Adipose tissue (tissue), 3 donors: ENCODE measurements around the gene UBASH3B. TPM values are rescaled to one million over a fixed set of nuclear protein-coding genes. Genes with fewer than 3 reads are reported as not detected.
"Not testable (repeated sequence)": the region's sequence is repeated elsewhere in the genome, so short reads cannot be mapped to it uniquely, and the experiment has no call there.

ENCODE experiments used
- H3K27ac ChIP-seq: one replicate; pipeline ENCODE4 v1.5.1; 2013; ENCODE audit warnings: low read depth, low read length
- WGBS, 3 donors: extraction: QIAGEN DNeasy Blood & Tissue Kit; methylation state at CpG; one replicate each; pipeline ENCODE4 v1.1.7; 2013; 5-methylcytosine and 5-hydroxymethylcytosine counted together
- polyA plus RNA-seq, 3 donors: library from polyadenylated mRNA; stranded (reverse); fragments of 200-250 nt; gene quantifications; one replicate each; pipeline ENCODE4 v1.2.3, GENCODE V29; 2013
- donor health status: healthy with polysubstance abuse.
- donor health status: Bipolar disorder and iron deficiency.
- donor health status: healthy.

The UBASH3B gene
- polyA plus RNA-seq, 3 donors: 1.3 to 14.7 (median 2.4) TPM

GRCh38 chr11:122837528-122838346 is 182.2 kb downstream of the UBASH3B start:
- WGBS, 3 donors: 84 to 90% (median 88%) methylated on average over 4 of the region's 4 CpGs
- no peak overlapping the region for H3K27ac ChIP-seq

GRCh38 chr11:122843281-122844141 is 188.0 kb downstream of the UBASH3B start:
- 40 to 58% (median 54%) methylated on average over 10 of the region's 10 CpGs for WGBS, 3 donors

GRCh38 chr11:122847466-122847865 is 191.9 kb downstream of the UBASH3B start:
- WGBS, 3 donors: 69 to 82% (median 78%) methylated on average over 1 of the region's 1 CpG
- H3K27ac ChIP-seq: no peak overlapping the region

More at GRCh38 chr11:122843281-122844141, 188.0 kb downstream of the UBASH3B start:
- H3K27ac ChIP-seq: no peak overlapping the region

GRCh38 chr11:122848186-122848585 is 192.7 kb downstream of the UBASH3B start:
- 85 to 94% (median 87%) methylated on average over 1 of the region's 1 CpG for WGBS, 3 donors
- H3K27ac ChIP-seq: no peak overlapping the region

- H3K27ac ChIP-seq: no peak overlapping the region
- 56 to 67% (median 66%) methylated on average over 7 of the region's 7 CpGs for WGBS, 3 donors
Observed at GRCh38 chr11:122850076-122850631, 194.6 kb downstream of the UBASH3B start.

GRCh38 chr11:122851366-122851966 is 195.9 kb downstream of the UBASH3B start:
- H3K27ac ChIP-seq: no peak overlapping the region
- 63 to 79% (median 74%) methylated on average over 12 of the region's 12 CpGs for WGBS, 3 donors

GRCh38 chr11:122852074-122852795 is 196.7 kb downstream of the UBASH3B start:
- WGBS, 3 donors: 71 to 86% (median 80%) methylated on average over 10 of the region's 10 CpGs
- H3K27ac ChIP-seq: no peak overlapping the region

GRCh38 chr11:122852796-122853160 is 197.3 kb downstream of the UBASH3B start:
- 76 to 91% (median 88%) methylated on average over 5 of the region's 5 CpGs for WGBS, 3 donors
- H3K27ac ChIP-seq: no peak overlapping the region

GRCh38 chr11:122853261-122853660 is 197.7 kb downstream of the UBASH3B start:
- 85 to 96% (median 94%) methylated on average over 11 of the region's 11 CpGs for WGBS, 3 donors
- no peak overlapping the region for H3K27ac ChIP-seq

- 27 to 35% (median 35%) methylated on average over 3 of the region's 3 CpGs for WGBS, 3 donors
- H3K27ac ChIP-seq: no peak overlapping the region
Observed at GRCh38 chr11:122853971-122854446, 198.5 kb downstream of the UBASH3B start.

- 41 to 77% (median 77%) methylated on average over 3 of the region's 3 CpGs for WGBS, 3 donors
- no peak overlapping the region for H3K27ac ChIP-seq
Observed at GRCh38 chr11:122861631-122862030, 206.1 kb downstream of the UBASH3B start.

- no peak overlapping the region for H3K27ac ChIP-seq
- 45 to 91% (median 85%) methylated on average over 1 of the region's 1 CpG for WGBS, 3 donors
Observed at GRCh38 chr11:122862091-122862490, 206.6 kb downstream of the UBASH3B start.

GRCh38 chr11:122863154-122863553 is 207.6 kb downstream of the UBASH3B start:
- H3K27ac ChIP-seq: not testable (repeated sequence)
- WGBS, 3 donors: 57 to 86% (median 83%) methylated on average over 1 of the region's 1 CpG

GRCh38 chr11:122863704-122864326 is 208.3 kb downstream of the UBASH3B start:
- H3K27ac ChIP-seq: no peak overlapping the region
- WGBS, 3 donors: 24 to 28% (median 26%) methylated on average over 7 of the region's 7 CpGs
